ENCODE results near the gene HOXC5.

Gene HOXC5

GRCh38 chr12:54008260-54008552, 24.6 kb upstream of the HOXC5 start:
- no peak for DNase-seq

GRCh38 chr12:54009171-54010052, 23.4 kb upstream of the HOXC5 start:
- DNase-seq = peak in 1 of 5 experiments; percentile 44

GRCh38 chr12:54010053-54010971, 22.5 kb upstream of the HOXC5 start:
- DNase-seq = no peak

- no peak for DNase-seq
Observed at GRCh38 chr12:54010972-54011664, 21.7 kb upstream of the HOXC5 start.

GRCh38 chr12:54011665-54012532, 21.0 kb upstream of the HOXC5 start:
- no peak for DNase-seq

GRCh38 chr12:54012631-54013409, 20.0 kb upstream of the HOXC5 start:
- DNase-seq = no peak

GRCh38 chr12:54014377-54015017, 18.4 kb upstream of the HOXC5 start:
- no peak for DNase-seq

GRCh38 chr12:54015018-54015931, 17.6 kb upstream of the HOXC5 start:
- DNase-seq = no peak

- no peak for DNase-seq
Observed at GRCh38 chr12:54016051-54016450, 16.8 kb upstream of the HOXC5 start.

- DNase-seq = no peak
Observed at GRCh38 chr12:54016478-54016964, 16.3 kb upstream of the HOXC5 start.

GRCh38 chr12:54017027-54017788, 15.6 kb upstream of the HOXC5 start:
- DNase-seq = no peak

GRCh38 chr12:54017878-54018467, 14.9 kb upstream of the HOXC5 start:
- DNase-seq = peak; percentile 40 to 79 (median 63)

- no peak for DNase-seq
Observed at GRCh38 chr12:54018468-54018984, 14.3 kb upstream of the HOXC5 start.

- no peak for DNase-seq
Observed at GRCh38 chr12:54019091-54019811, 13.6 kb upstream of the HOXC5 start.

- no peak for DNase-seq
Observed at GRCh38 chr12:54019924-54020590, 12.8 kb upstream of the HOXC5 start.

- DNase-seq = no peak
Observed at GRCh38 chr12:54020591-54021405, 12.1 kb upstream of the HOXC5 start.

Measured in T-helper 2 cell (primary cell).